MCF 10A (cell line): Measurements from ENCODE around the gene GRID2IP. TPM values are rescaled to one million over a fixed set of nuclear protein-coding genes. Genes with fewer than 3 reads are reported as not detected.
"Not testable (repeated sequence)": the region's sequence is repeated elsewhere in the genome, so short reads cannot be mapped to it uniquely, and the experiment has no call there.

ENCODE experiments used
- BruUV-seq: library from RNA; stranded (reverse); fragments of 400-500 nt; replicated peaks from 2 replicates; lab custom pipeline; 2021; lab: Mats Ljungman, UMichigan
- CTCF ChIA-PET: fragments of 300-600 bp; sonication (Branson Sonifier 250); formaldehyde crosslinking; extraction: SDS; loops from one replicate; lab custom pipeline; 2021; ENCODE audit warnings: antibody characterized with exemption, inconsistent platforms; lab: Yijun Ruan, JAX
- POLR2A ChIA-PET: fragments of 300-600, 350-650 bp; sonication (Branson Sonifier 250); formaldehyde crosslinking; extraction: SDS; loops from one replicate; lab custom pipeline; 2020; ENCODE audit warnings: antibody characterized with exemption, inconsistent platforms; lab: Yijun Ruan, JAX
- DNase-seq: peaks from one replicate; pipeline ENCODE4 v3.0.0-alpha.2; 2018; ENCODE audit not compliant: unreplicated experiment
- H3K27ac Mint-ChIP-seq: one replicate; pipeline ENCODE4 v1.8.0; 2022; ENCODE audit warnings: mild to moderate bottlenecking, low read depth, mixed read lengths; ENCODE audit not compliant: unreplicated experiment
- H3K27me3 Mint-ChIP-seq: one replicate; pipeline ENCODE4 v1.8.0; 2022; ENCODE audit warnings: mixed read lengths; ENCODE audit not compliant: insufficient read depth, unreplicated experiment
- H3K36me3 Mint-ChIP-seq: one replicate; pipeline ENCODE4 v1.8.0; 2022; ENCODE audit warnings: mild to moderate bottlenecking, moderate library complexity, mixed read lengths; ENCODE audit not compliant: insufficient read depth, unreplicated experiment
- H3K4me1 Mint-ChIP-seq: one replicate; pipeline ENCODE4 v1.8.0; 2022; ENCODE audit warnings: mixed read lengths; ENCODE audit not compliant: insufficient read depth, unreplicated experiment
- H3K4me3 Mint-ChIP-seq: one replicate; pipeline ENCODE4 v1.8.0; 2022; ENCODE audit warnings: mild to moderate bottlenecking, moderate library complexity, mixed read lengths; ENCODE audit not compliant: unreplicated experiment
- H3K9me3 Mint-ChIP-seq: one replicate; pipeline ENCODE4 v1.8.0; 2022; ENCODE audit warnings: mixed read lengths; ENCODE audit not compliant: unreplicated experiment
- CTCF ChIP-seq: fragments of 200-600 bp; IDR thresholded peaks from one replicate; pipeline ENCODE4 v1.8.0; 2022; ENCODE audit warnings: antibody characterized with exemption, mild to moderate bottlenecking; ENCODE audit not compliant: unreplicated experiment
- intact Hi-C: fragments of 100-400 bp; cut with micrococcal nuclease; formaldehyde crosslinking; loops from 2 replicates; pipeline ENCODE4 v1.14.1; 2022
- total RNA-seq: library from RNA; stranded (reverse); gene quantifications from 2 replicates; pipeline ENCODE4 v1.2.3, GENCODE V29; 2022

Gene GRID2IP
- total RNA-seq, 1 experiment from 2014 or later: not detected

- CTCF ChIA-PET: no interaction called here
- POLR2A ChIA-PET: interaction anchor here (3.6 kb wide), 1 partner anchor 28 kb away, joined by 13 read pairs; the partner anchor contains the start of gene DAGLB
- Mint-ChIP-seq H3K4me1 (peaks cover 24% of the 10 kb centered on the region), H3K27me3 (no peaks in the 10 kb centered on the region), H3K36me3 (peaks cover 50% of the 10 kb centered on the region), H3K4me3 (no peak overlapping the region), H3K9me3 (no peaks in the 10 kb centered on the region), H3K27ac (no peak overlapping the region)
- no peak for DNase-seq
- TF ChIP-seq CTCF: no peak
- no TSS peak for BruUV-seq
- intact Hi-C loops: no loop called here
These were observed 74.5 kb downstream of the GRID2IP start for GRCh38 chr7:6476596-6477317.

GRCh38 chr7:6475433-6476186, 75.7 kb downstream of the GRID2IP start:
- CTCF ChIA-PET: interaction anchor here (0.6 to 1.1 kb wide), 4 partner anchors 22 to 360 kb away, joined by 3 to 5 read pairs (median 3); no protein-coding TSS in a partner anchor

GRCh38 chr7:6465862-6466261, 85.4 kb downstream of the GRID2IP start:
- no peak for DNase-seq
- ChIA-PET POLR2A (interaction anchor here (1.2 to 1.6 kb wide), 2 partner anchors 9 to 12 kb away, joined by 3 to 5 read pairs; no protein-coding TSS in a partner anchor), CTCF (interaction anchor here (0.8 kb wide), 1 partner anchor 8 kb away, joined by 3 read pairs; no protein-coding TSS in a partner anchor)
- H3K27me3 Mint-ChIP-seq: no peaks in the 10 kb centered on the region
- no TSS peak for BruUV-seq
- H3K4me1 Mint-ChIP-seq: no peaks in the 10 kb centered on the region
- H3K36me3 Mint-ChIP-seq: peaks cover 94% of the 10 kb centered on the region
- no peak overlapping the region for H3K4me3 Mint-ChIP-seq
- intact Hi-C loops: no loop called here
- no peak for TF ChIP-seq CTCF
- H3K27ac Mint-ChIP-seq: no peak overlapping the region
- H3K9me3 Mint-ChIP-seq: no peaks in the 10 kb centered on the region

More at GRCh38 chr7:6475433-6476186, 75.7 kb downstream of the GRID2IP start:
- Mint-ChIP-seq H3K9me3 (no peaks in the 10 kb centered on the region), H3K27me3 (no peaks in the 10 kb centered on the region), H3K36me3 (peaks cover 58% of the 10 kb centered on the region), H3K4me1 (peaks cover 16% of the 10 kb centered on the region), H3K4me3 (no peak overlapping the region), H3K27ac (no peak overlapping the region)
- no peak for DNase-seq
- BruUV-seq: no TSS peak
- no peak for TF ChIP-seq CTCF
- POLR2A ChIA-PET: interaction anchor here (0.6 to 3.6 kb wide), 2 partner anchors 13 to 27 kb away, joined by 3 to 13 read pairs; partner anchors contain the start of gene DAGLB
- intact Hi-C loops: no loop called here

- H3K27ac Mint-ChIP-seq, H3K27me3 Mint-ChIP-seq, BruUV-seq, H3K4me3 Mint-ChIP-seq, intact Hi-C loops, H3K4me1 Mint-ChIP-seq, H3K9me3 Mint-ChIP-seq, DNase-seq: not testable (repeated sequence)
- ChIA-PET POLR2A (interaction anchor here (0.6 to 1.5 kb wide), 6 partner anchors 9 to 744 kb away, joined by 3 to 5 read pairs (median 4); no protein-coding TSS in a partner anchor), CTCF (interaction anchor here (0.7 to 1.2 kb wide), 2 partner anchors 10 to 1800 kb away, joined by 3 to 4 read pairs; no protein-coding TSS in a partner anchor)
- peaks cover 83% of the 10 kb centered on the region for H3K36me3 Mint-ChIP-seq
These were observed 87.7 kb downstream of the GRID2IP start for GRCh38 chr7:6463609-6464008.
